Activated effector memory CD4-positive, alpha-beta T cell treated with Interleukin-2 at 50 U/mL for 16 hours (primary cell): Measurements from ENCODE around the gene CARF.

ENCODE experiments used
- DNase-seq: peaks from one replicate; pipeline ENCODE4 v3.0.0-alpha.2; 2020

The CARF gene

GRCh38 chr2:203021991-203022390 is 109.9 kb downstream of the CARF start:
- DNase-seq = no peak

GRCh38 chr2:203022751-203023150 is 110.7 kb downstream of the CARF start:
- no peak for DNase-seq

- no peak for DNase-seq
Measured at GRCh38 chr2:203025592-203025991, 113.5 kb downstream of the CARF start.

GRCh38 chr2:203030545-203030944 is 118.5 kb downstream of the CARF start:
- no peak for DNase-seq

GRCh38 chr2:203030991-203031390 is 118.9 kb downstream of the CARF start:
- DNase-seq = no peak

GRCh38 chr2:203033395-203033794 is 121.3 kb downstream of the CARF start:
- no peak for DNase-seq

- no peak for DNase-seq
Measured at GRCh38 chr2:203035879-203036470, 123.9 kb downstream of the CARF start.
